Measurements from ENCODE around the gene POP4. TPM values are rescaled to one million over a fixed set of nuclear protein-coding genes. Genes with fewer than 3 reads are reported as not detected.

POP4 gene
- total and polyA plus RNA-seq, 2 donors: 76.3 to 85.0 TPM

DNA sequence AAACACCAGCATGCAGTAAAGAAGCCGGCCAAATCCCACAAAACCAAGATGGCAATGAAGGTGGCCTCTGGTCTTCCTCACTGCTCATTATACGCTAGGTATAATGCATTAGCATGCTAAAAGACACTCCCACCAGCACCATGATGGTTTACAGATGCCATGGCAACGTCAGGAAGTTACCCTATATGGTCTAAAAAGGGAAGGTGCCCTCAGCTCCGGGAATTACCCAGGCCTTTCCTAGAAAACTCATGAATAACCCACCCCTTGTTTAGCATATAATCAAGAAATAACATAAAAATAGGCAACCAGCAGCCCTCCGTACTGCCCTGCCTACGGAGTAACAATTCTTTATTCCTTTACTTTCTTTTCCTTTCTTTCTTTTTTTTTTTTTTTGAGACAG, 38.1 kb downstream of the POP4 start:
- H3K9me3 ChIP-seq (ENCODE audit: control insufficient read depth in 2 of 2, insufficient read depth in 1 of 2, low read length in 1 of 2): peaks cover 0 to 1% of the 10 kb centered on the region in 2 donors
- 93% methylated on average over 6 of the region's 6 CpGs for WGBS
- DNase-seq (ENCODE audit: low read depth in 6 of 9, low spot score in 9 of 9): no peak
- no peak overlapping the region for H3K4me3 ChIP-seq (ENCODE audit: low read length in 2 of 2)
- peaks cover 8 to 9% of the 10 kb centered on the region in 2 donors for H3K4me1 ChIP-seq (ENCODE audit: control insufficient read depth in 2 of 2, insufficient read depth in 2 of 2, low read length in 2 of 2)
- no peak overlapping the region for H3K27ac ChIP-seq (ENCODE audit: low read depth in 1 of 2, low read length in 1 of 2)
- no peaks in the 10 kb centered on the region for H3K36me3 ChIP-seq (ENCODE audit: control insufficient read depth in 2 of 2, insufficient read depth in 2 of 2, low read length in 1 of 2)
- H3K27me3 ChIP-seq (ENCODE audit: control insufficient read depth in 2 of 2, insufficient read depth in 1 of 2, low read length in 1 of 2): no peaks in the 10 kb centered on the region

DNA sequence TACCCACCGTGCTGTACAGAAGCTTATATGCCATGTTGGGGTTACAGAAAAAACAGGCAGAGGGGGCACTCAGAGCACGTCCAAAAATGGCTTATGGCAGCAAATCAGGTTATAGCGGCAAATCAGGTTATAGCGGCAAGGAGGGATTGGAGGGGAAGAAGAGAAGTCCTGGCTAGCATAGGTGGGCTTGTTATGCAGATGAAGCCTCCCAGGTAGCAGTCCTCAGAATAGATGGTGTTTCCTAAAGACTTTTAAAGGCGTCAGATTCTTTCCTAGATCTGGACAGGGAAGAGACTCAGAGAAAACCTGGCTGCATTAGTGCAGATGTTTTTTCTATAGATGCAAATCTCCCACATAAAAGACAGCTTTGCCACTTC, 39.4 kb downstream of the POP4 start:
- no peaks in the 10 kb centered on the region for H3K27me3 ChIP-seq (ENCODE audit: control insufficient read depth in 2 of 2, insufficient read depth in 1 of 2, low read length in 1 of 2)
- no peak overlapping the region for H3K4me3 ChIP-seq (ENCODE audit: low read length in 2 of 2)
- no peak for DNase-seq (ENCODE audit: low read depth in 6 of 9, low spot score in 9 of 9)
- H3K36me3 ChIP-seq (ENCODE audit: control insufficient read depth in 2 of 2, insufficient read depth in 2 of 2, low read length in 1 of 2): no peaks in the 10 kb centered on the region
- no peak overlapping the region for H3K27ac ChIP-seq (ENCODE audit: low read depth in 1 of 2, low read length in 1 of 2)
- 68% methylated on average over 5 of the region's 5 CpGs for WGBS
- no peaks in the 10 kb centered on the region for H3K9me3 ChIP-seq (ENCODE audit: control insufficient read depth in 2 of 2, insufficient read depth in 1 of 2, low read length in 1 of 2)
- H3K4me1 ChIP-seq (ENCODE audit: control insufficient read depth in 2 of 2, insufficient read depth in 2 of 2, low read length in 2 of 2): peaks cover 8 to 9% of the 10 kb centered on the region in 2 donors

DNA sequence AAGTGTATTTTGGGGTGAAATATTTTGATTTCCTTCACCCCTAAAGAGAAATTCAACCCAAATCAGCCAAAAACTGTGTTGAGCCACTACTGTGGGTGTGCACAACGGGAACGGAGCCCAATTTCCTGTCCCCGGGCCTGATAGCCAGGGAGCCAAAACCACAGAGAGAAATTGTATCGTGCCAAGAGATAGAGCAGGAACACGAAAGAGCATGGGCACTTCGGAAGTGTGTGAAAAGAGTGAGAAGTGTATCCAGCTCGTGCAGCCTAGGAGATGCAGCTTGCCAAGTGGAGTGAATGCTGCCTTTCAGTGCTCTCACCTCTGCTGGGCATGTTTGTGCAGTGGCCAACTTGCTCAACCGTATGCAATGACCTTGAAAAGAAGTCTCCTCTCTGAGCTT, 39.8 kb downstream of the POP4 start:
- H3K36me3 ChIP-seq (ENCODE audit: control insufficient read depth in 2 of 2, insufficient read depth in 2 of 2, low read length in 1 of 2): no peaks in the 10 kb centered on the region
- H3K27me3 ChIP-seq (ENCODE audit: control insufficient read depth in 2 of 2, insufficient read depth in 1 of 2, low read length in 1 of 2): no peaks in the 10 kb centered on the region
- peak in 1 of 9 donors; percentile 34 for DNase-seq (ENCODE audit: low read depth in 6 of 9, low spot score in 9 of 9)
- peaks cover 8 to 9% of the 10 kb centered on the region in 2 donors for H3K4me1 ChIP-seq (ENCODE audit: control insufficient read depth in 2 of 2, insufficient read depth in 2 of 2, low read length in 2 of 2)
- H3K4me3 ChIP-seq (ENCODE audit: low read length in 2 of 2): no peak overlapping the region
- 1% methylated on average over 8 of the region's 8 CpGs for WGBS
- H3K9me3 ChIP-seq (ENCODE audit: control insufficient read depth in 2 of 2, insufficient read depth in 1 of 2, low read length in 1 of 2): no peaks in the 10 kb centered on the region
- no peak overlapping the region for H3K27ac ChIP-seq (ENCODE audit: low read depth in 1 of 2, low read length in 1 of 2)

DNA sequence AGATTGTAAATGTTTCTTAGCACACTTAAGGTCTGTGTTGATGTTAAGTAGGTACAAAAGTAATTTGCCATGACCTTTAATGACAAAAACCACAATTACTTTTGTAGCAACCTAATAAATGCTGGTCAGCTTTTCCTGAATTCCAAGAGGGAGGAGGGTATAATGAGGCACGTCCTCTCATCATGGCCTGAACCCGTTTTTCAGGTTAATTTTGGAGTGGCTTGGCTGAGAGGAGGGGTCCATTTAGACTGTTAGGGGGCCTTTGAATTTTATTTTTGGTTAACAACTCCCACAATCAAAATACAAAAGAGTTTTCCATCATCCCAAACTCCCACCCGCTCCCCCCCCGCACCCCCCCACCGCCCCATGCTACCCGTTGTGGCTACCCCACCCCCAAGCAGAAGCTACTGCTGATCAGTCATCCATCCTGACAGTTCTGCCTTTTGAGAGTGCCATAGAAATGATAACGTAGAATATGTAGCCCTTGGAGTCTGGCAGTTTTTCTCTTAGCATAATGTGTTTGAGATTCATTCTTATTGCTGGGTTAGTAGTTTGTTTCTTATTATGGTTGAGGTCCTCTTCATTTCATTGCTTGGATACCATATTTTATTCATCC, 44.8 kb downstream of the POP4 start:
- H3K4me3 ChIP-seq (ENCODE audit: low read length in 2 of 2): no peak overlapping the region
- H3K27ac ChIP-seq (ENCODE audit: low read depth in 1 of 2, low read length in 1 of 2): no peak overlapping the region
- WGBS: 88% methylated on average over 7 of the region's 7 CpGs
- H3K4me1 ChIP-seq (ENCODE audit: control insufficient read depth in 2 of 2, insufficient read depth in 2 of 2, low read length in 2 of 2): peaks cover 2 to 3% of the 10 kb centered on the region in 2 donors
- no peaks in the 10 kb centered on the region for H3K9me3 ChIP-seq (ENCODE audit: control insufficient read depth in 2 of 2, insufficient read depth in 1 of 2, low read length in 1 of 2)
- H3K36me3 ChIP-seq (ENCODE audit: control insufficient read depth in 2 of 2, insufficient read depth in 2 of 2, low read length in 1 of 2): no peaks in the 10 kb centered on the region
- no peak for DNase-seq (ENCODE audit: low read depth in 6 of 9, low spot score in 9 of 9)
- no peaks in the 10 kb centered on the region for H3K27me3 ChIP-seq (ENCODE audit: control insufficient read depth in 2 of 2, insufficient read depth in 1 of 2, low read length in 1 of 2)

DNA sequence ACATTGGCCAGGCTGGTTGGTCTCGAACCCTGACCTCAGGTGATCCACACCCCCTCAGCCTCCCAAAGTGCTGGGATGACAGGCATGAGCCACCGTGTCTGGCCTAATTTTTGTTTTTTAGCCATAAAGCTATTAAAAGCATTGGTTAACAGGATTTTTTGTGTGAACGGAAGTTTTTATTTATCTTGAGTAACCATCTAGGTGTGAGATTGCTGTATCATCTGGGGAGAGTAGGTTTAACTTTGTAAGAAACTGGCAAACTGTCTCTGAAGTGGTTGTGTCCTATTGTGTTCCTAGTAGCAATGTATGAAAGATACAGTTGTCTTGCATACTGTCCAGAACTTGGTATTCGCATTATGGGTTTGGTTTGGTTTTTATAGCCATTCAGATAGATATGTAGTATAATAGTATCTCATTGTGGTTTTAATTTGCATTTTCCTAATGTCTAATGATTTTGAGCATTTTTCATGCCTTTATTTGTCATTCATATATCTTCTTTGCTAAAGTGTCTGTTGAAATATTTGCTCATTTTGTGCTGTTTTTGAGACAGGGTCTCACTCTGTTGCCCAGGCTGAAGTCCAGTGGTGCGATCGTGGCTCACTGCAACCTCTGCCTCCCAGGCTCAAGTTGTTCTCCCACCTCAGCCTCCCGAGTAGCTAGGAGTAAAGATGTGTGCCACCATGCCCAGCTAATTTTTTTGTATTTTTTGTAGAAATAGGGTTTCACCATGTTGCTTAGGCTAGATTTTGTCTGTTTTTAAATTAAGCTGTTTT, 45.7 kb downstream of the POP4 start:
- DNase-seq (ENCODE audit: low read depth in 6 of 9, low spot score in 9 of 9): no peak
- no peak overlapping the region for H3K27ac ChIP-seq (ENCODE audit: low read depth in 1 of 2, low read length in 1 of 2)
- no peaks in the 10 kb centered on the region for H3K27me3 ChIP-seq (ENCODE audit: control insufficient read depth in 2 of 2, insufficient read depth in 1 of 2, low read length in 1 of 2)
- no peak overlapping the region for H3K4me3 ChIP-seq (ENCODE audit: low read length in 2 of 2)
- H3K9me3 ChIP-seq (ENCODE audit: control insufficient read depth in 2 of 2, insufficient read depth in 1 of 2, low read length in 1 of 2): no peaks in the 10 kb centered on the region
- H3K36me3 ChIP-seq (ENCODE audit: control insufficient read depth in 2 of 2, insufficient read depth in 2 of 2, low read length in 1 of 2): no peaks in the 10 kb centered on the region
- WGBS: 92% methylated on average over 7 of the region's 7 CpGs
- no peaks in the 10 kb centered on the region for H3K4me1 ChIP-seq (ENCODE audit: control insufficient read depth in 2 of 2, insufficient read depth in 2 of 2, low read length in 2 of 2)

DNA sequence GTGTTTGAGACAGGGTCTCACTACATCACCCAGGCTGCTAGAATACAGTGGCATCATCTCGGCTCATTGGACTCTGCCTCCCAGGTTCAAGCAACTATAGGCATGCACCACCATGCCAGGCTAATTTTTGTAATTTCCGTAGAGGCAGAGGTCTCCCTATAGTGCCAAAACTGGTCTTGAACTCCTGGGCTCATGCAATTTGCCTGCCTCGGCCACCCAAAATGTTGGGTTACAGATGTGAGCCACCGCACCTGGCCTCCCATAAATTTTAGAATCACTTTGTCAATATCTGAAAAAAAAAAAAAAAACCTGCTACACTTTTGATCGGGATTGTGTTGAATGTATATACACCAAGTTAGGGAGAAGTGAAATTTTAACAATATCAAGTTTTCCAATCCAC, 47.3 kb downstream of the POP4 start:
- no peak for DNase-seq (ENCODE audit: low read depth in 6 of 9, low spot score in 9 of 9)
- Histone ChIP-seq H3K4me3 (ENCODE audit: low read length in 2 of 2) (no peak overlapping the region), H3K27me3 (ENCODE audit: control insufficient read depth in 2 of 2, insufficient read depth in 1 of 2, low read length in 1 of 2) (no peaks in the 10 kb centered on the region), H3K27ac (ENCODE audit: low read depth in 1 of 2, low read length in 1 of 2) (no peak overlapping the region), H3K4me1 (ENCODE audit: control insufficient read depth in 2 of 2, insufficient read depth in 2 of 2, low read length in 2 of 2) (no peaks in the 10 kb centered on the region), H3K36me3 (ENCODE audit: control insufficient read depth in 2 of 2, insufficient read depth in 2 of 2, low read length in 1 of 2) (no peaks in the 10 kb centered on the region), H3K9me3 (ENCODE audit: control insufficient read depth in 2 of 2, insufficient read depth in 1 of 2, low read length in 1 of 2) (no peaks in the 10 kb centered on the region)
- 97% methylated on average over 5 of the region's 5 CpGs for WGBS

DNA sequence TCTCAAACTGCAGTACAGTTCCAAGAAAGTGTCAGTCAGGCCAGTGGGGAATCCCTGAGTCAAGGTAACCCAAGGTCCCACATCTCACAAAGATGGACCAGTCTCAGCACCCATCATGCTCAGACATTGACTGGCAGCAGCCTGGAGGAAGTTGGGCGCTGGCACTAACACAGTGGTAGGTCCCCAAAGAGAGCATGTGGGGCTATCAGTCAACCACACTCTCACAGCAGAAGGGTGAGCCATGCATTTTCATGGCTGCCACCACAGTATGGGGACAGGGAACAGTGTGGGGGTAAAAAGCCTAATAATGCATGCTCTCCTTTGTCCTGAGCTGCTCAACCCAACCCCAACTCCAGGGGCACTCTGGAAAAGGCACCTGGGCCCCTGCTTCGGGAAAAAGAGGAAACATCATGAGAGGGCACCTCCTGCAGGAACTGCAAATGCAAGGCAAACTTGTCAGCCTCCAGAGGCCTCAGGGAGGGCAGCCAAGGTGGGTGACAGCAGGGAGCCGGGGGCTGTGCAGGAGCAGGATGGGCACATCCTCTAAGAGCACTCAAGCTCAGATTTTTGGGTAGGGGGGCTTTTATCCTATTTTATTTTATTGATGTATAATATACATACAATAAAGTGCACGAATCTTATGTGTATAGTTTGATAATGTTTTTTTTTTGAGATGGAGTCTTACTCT, 49.7 kb downstream of the POP4 start:
- Histone ChIP-seq H3K27ac (ENCODE audit: low read depth in 1 of 2, low read length in 1 of 2) (no peak overlapping the region), H3K27me3 (ENCODE audit: control insufficient read depth in 2 of 2, insufficient read depth in 1 of 2, low read length in 1 of 2) (no peaks in the 10 kb centered on the region), H3K9me3 (ENCODE audit: control insufficient read depth in 2 of 2, insufficient read depth in 1 of 2, low read length in 1 of 2) (no peaks in the 10 kb centered on the region), H3K36me3 (ENCODE audit: control insufficient read depth in 2 of 2, insufficient read depth in 2 of 2, low read length in 1 of 2) (no peaks in the 10 kb centered on the region), H3K4me1 (ENCODE audit: control insufficient read depth in 2 of 2, insufficient read depth in 2 of 2, low read length in 2 of 2) (peaks cover 2 to 5% of the 10 kb centered on the region in 2 donors), H3K4me3 (ENCODE audit: low read length in 2 of 2) (no peak overlapping the region)
- 55% methylated on average over 4 of the region's 4 CpGs for WGBS
- no peak for DNase-seq (ENCODE audit: low read depth in 6 of 9, low spot score in 9 of 9)

DNA sequence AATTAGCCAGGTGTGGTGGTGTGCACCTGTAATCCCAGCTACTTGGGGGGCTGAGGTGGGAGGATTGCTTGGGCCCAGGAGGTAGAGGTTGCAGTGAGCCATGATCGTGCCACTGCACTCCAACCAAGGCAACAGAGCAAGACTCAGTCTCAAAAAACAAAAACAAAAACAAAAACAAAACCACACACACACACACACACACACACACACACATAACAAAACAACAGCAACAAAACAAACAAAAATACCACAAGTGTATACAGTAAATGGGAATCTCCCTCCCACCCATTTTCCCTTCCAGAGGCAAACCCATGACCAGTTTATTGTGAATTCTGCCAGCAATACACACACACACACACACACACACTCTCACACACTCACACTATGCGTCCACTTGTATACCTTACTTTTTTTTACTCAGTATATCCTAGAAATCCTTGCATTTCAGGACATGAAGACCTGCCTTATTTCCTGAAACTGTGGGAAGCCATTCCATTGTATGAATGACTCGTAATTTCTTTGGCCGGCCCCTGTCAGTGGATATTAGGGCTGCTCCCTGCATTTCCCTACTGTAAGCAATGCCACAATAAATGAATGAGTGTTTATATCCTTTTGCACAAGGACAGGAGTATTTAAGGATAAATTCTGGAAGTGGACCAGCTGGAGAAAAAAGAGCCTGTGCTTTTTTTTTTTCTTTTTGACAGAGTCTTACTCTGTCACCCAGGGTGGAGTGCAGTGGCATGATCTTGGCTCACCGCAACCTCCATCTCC, 52.3 kb downstream of the POP4 start:
- WGBS: 97% methylated on average over 5 of the region's 5 CpGs

More for the DNA sequence above, 52.3 kb downstream of the POP4 start:
- peaks cover 4 to 19% of the 10 kb centered on the region in 2 donors for H3K4me1 ChIP-seq (ENCODE audit: control insufficient read depth in 2 of 2, insufficient read depth in 2 of 2, low read length in 2 of 2)
- no peak overlapping the region for H3K4me3 ChIP-seq (ENCODE audit: low read length in 2 of 2)
- H3K27me3 ChIP-seq (ENCODE audit: control insufficient read depth in 2 of 2, insufficient read depth in 1 of 2, low read length in 1 of 2): peaks cover 0 to 8% of the 10 kb centered on the region in 2 donors
- H3K36me3 ChIP-seq (ENCODE audit: control insufficient read depth in 2 of 2, insufficient read depth in 2 of 2, low read length in 1 of 2): no peaks in the 10 kb centered on the region
- H3K9me3 ChIP-seq (ENCODE audit: control insufficient read depth in 2 of 2, insufficient read depth in 1 of 2, low read length in 1 of 2): no peaks in the 10 kb centered on the region
- DNase-seq (ENCODE audit: low read depth in 6 of 9, low spot score in 9 of 9): no peak
- H3K27ac ChIP-seq (ENCODE audit: low read depth in 1 of 2, low read length in 1 of 2): no peak overlapping the region

All from thymus (tissue), 11 donors.